GM23338 (cell line): ENCODE measurements around the gene ATP8A1. TPM values are rescaled to one million over a fixed set of nuclear protein-coding genes. Genes with fewer than 3 reads are reported as not detected.

Source experiments
- ATAC-seq: fragments of 200-7000 bp; cut with Tn5 transposase; 3 replicates; pipeline ENCODE4 v1.9.1; 2020
- DNase-seq: peaks from one replicate; pipeline ENCODE4 v3.0.0-alpha.2; 2015; ENCODE audit warnings: low spot score
- H2AFZ ChIP-seq: fragments of 200-600 bp; sonication (generic); 2 replicates; pipeline ENCODE4 v1.8.0; 2016; ENCODE audit warnings: antibody characterized with exemption, mild to moderate bottlenecking, moderate library complexity
- H3F3A ChIP-seq: fragments of 200-600 bp; sonication (generic); replicated peaks from 2 replicates; pipeline ENCODE4 v1.8.0; 2017; ENCODE audit warnings: antibody characterized with exemption, mixed run types, low read depth
- H3K27ac ChIP-seq: fragments of 200-600 bp; sonication (generic); 2 replicates; pipeline ENCODE4 v1.6.1; 2016; ENCODE audit warnings: low read depth
- H3K27me3 ChIP-seq: fragments of 200-600 bp; sonication (generic); 2 replicates; pipeline ENCODE4 v1.8.0; 2016; ENCODE audit warnings: mild to moderate bottlenecking, mixed run types, moderate library complexity; ENCODE audit not compliant: insufficient read depth
- H3K36me3 ChIP-seq: fragments of 200-600 bp; sonication (generic); 2 replicates; pipeline ENCODE4 v1.8.0; 2016; ENCODE audit warnings: mild to moderate bottlenecking; ENCODE audit not compliant: insufficient read depth
- H3K4me1 ChIP-seq: fragments of 200-600 bp; sonication (generic); 2 replicates; pipeline ENCODE4 v1.8.0; 2016; ENCODE audit warnings: mild to moderate bottlenecking, moderate library complexity; ENCODE audit not compliant: insufficient read depth
- H3K4me2 ChIP-seq: fragments of 200-600 bp; sonication (generic); 2 replicates; pipeline ENCODE4 v1.7.1; 2017; ENCODE audit warnings: mixed run types
- H3K4me3 ChIP-seq: fragments of 200-600 bp; sonication (generic); 2 replicates; pipeline ENCODE4 v1.6.1; 2016; ENCODE audit warnings: mixed run types
- H3K79me2 ChIP-seq: fragments of 200-600 bp; sonication (generic); replicated peaks from 2 replicates; pipeline ENCODE4 v1.8.0; 2017; ENCODE audit warnings: mild to moderate bottlenecking; ENCODE audit not compliant: insufficient read depth
- H3K9me2 ChIP-seq: fragments of 200-600 bp; sonication (generic); 2 replicates; pipeline ENCODE4 v1.8.0; 2017; ENCODE audit not compliant: insufficient read depth
- H4K20me1 ChIP-seq: fragments of 200-600 bp; sonication (generic); replicated peaks from 2 replicates; pipeline ENCODE4 v1.8.0; 2017; ENCODE audit warnings: mild to moderate bottlenecking; ENCODE audit not compliant: insufficient read depth
- H3K27ac Mint-ChIP-seq: 2 replicates; pipeline ENCODE4 v1.8.0; 2020; ENCODE audit warnings: inconsistent platforms, mild to moderate bottlenecking, moderate library complexity, mixed read lengths
- H3K27me3 Mint-ChIP-seq: 3 replicates; pipeline ENCODE4 v1.8.0; 2022; ENCODE audit warnings: low read depth, mild to moderate bottlenecking, moderate library complexity, mixed read lengths, inconsistent platforms; ENCODE audit not compliant: insufficient read depth, poor library complexity
- H3K36me3 Mint-ChIP-seq: 3 replicates; pipeline ENCODE4 v1.8.0; 2021; ENCODE audit warnings: low read depth, mild to moderate bottlenecking, inconsistent platforms, moderate library complexity, mixed read lengths
- H3K4me1 Mint-ChIP-seq: 3 replicates; pipeline ENCODE4 v1.8.0; 2020; ENCODE audit warnings: mild to moderate bottlenecking, inconsistent platforms, mixed read lengths
- H3K4me3 Mint-ChIP-seq: 3 replicates; pipeline ENCODE4 v1.8.0; 2021; ENCODE audit warnings: moderate library complexity, mild to moderate bottlenecking, inconsistent platforms, mixed read lengths
- H3K9me3 Mint-ChIP-seq: 3 replicates; pipeline ENCODE4 v1.8.0; 2020; ENCODE audit warnings: moderate library complexity, mild to moderate bottlenecking, inconsistent platforms, mixed read lengths
- CREB1 ChIP-seq: fragments of 250-450 bp; sonication (Bioruptor Pico); IDR thresholded peaks from 2 replicates; pipeline ENCODE4 v1.5.0; 2020; ENCODE audit warnings: low read depth, mild to moderate bottlenecking, moderate library complexity
- JUNB ChIP-seq: IDR thresholded peaks from one replicate; pipeline ENCODE4 v1.6.1; 2016; ENCODE audit warnings: antibody characterized with exemption; ENCODE audit not compliant: unreplicated experiment
- POLR2AphosphoS5 ChIP-seq: IDR thresholded peaks from 2 replicates; pipeline ENCODE4 v1.6.1; 2016; ENCODE audit warnings: antibody characterized with exemption, low read depth
- REST ChIP-seq: IDR thresholded peaks from one replicate; pipeline ENCODE4 v1.6.1; 2018; ENCODE audit warnings: antibody characterized with exemption; ENCODE audit not compliant: unreplicated experiment
- STAT1 ChIP-seq: IDR thresholded peaks from one replicate; pipeline ENCODE4 v1.6.1; 2016; ENCODE audit warnings: antibody characterized with exemption; ENCODE audit not compliant: unreplicated experiment
- ZNF114 ChIP-seq: fragments of 250-450 bp; sonication (Bioruptor Pico); IDR thresholded peaks from 2 replicates; pipeline ENCODE4 v1.5.0; 2020; ENCODE audit warnings: mild to moderate bottlenecking, moderate library complexity
- ZNF331 ChIP-seq: fragments of 250-450 bp; sonication (Bioruptor Pico); IDR thresholded peaks from 2 replicates; pipeline ENCODE4 v1.5.0; 2020; ENCODE audit warnings: low read depth, mild to moderate bottlenecking, moderate library complexity
- polyA plus RNA-seq: library from polyadenylated mRNA; unstranded; fragments of >200 nt; fragmentation: Nextera tagmentation; extraction: Ambion mirVana; gene quantifications from 2 replicates; pipeline ENCODE4 v1.2.1, GENCODE V29; 2016
- total RNA-seq: library from RNA; depleted of rRNA; stranded (reverse); fragments of >200 nt; shearing (Covaris generic); gene quantifications from 2 replicates; pipeline ENCODE4 v1.2.3, GENCODE V29; 2014
- TF ChIP-seq, protein P1 (sequence below): IDR thresholded peaks from 2 replicates; pipeline ENCODE4 v1.6.1; 2016; ENCODE audit warnings: antibody characterized with exemption

ATP8A1 gene
- total and polyA plus RNA-seq, 2 experiments from 2014 or later = 6.8 to 66.3 TPM

GRCh38 chr4:42616572-42616971 lies 40.3 kb downstream of the ATP8A1 start:
- H3K4me3 ChIP-seq = no peak overlapping the region
- DNase-seq (no peak), ATAC-seq (no peak)
- Mint-ChIP-seq H3K4me3 (no peak overlapping the region), H3K27ac (no peak overlapping the region; the same call in 1 of the 2 replicates), H3K4me1 (peaks cover 2% of the 10 kb centered on the region; the same call in 1 of the 3 replicates), H3K36me3 (no peaks in the 10 kb centered on the region; the same call in 2 of the 3 replicates), H3K27me3 (no peaks in the 10 kb centered on the region), H3K9me3 (no peaks in the 10 kb centered on the region; the same call in 2 of the 3 replicates)
- no peaks in the 10 kb centered on the region for H3K4me1 ChIP-seq
- H3F3A ChIP-seq = no peaks in the 10 kb centered on the region
- no peaks in the 10 kb centered on the region for H4K20me1 ChIP-seq
- H3K79me2 ChIP-seq = no peaks in the 10 kb centered on the region
- H3K36me3 ChIP-seq = no peaks in the 10 kb centered on the region
- no peak overlapping the region for H2AFZ ChIP-seq
- H3K9me2 ChIP-seq = no peaks in the 10 kb centered on the region
- TF ChIP-seq JUNB (no peak), CREB1 (CRISPR knock-in tag) (no peak), POLR2AphosphoS5 (no peak), ZNF114 (CRISPR knock-in tag) (no peak), REST (no peak), STAT1 (no peak)
- TF ChIP-seq, protein P1, sequence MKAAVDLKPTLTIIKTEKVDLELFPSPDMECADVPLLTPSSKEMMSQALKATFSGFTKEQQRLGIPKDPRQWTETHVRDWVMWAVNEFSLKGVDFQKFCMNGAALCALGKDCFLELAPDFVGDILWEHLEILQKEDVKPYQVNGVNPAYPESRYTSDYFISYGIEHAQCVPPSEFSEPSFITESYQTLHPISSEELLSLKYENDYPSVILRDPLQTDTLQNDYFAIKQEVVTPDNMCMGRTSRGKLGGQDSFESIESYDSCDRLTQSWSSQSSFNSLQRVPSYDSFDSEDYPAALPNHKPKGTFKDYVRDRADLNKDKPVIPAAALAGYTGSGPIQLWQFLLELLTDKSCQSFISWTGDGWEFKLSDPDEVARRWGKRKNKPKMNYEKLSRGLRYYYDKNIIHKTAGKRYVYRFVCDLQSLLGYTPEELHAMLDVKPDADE = no peak
- H3K27ac ChIP-seq = no peak overlapping the region
- no peak overlapping the region for H3K4me2 ChIP-seq
- no peaks in the 10 kb centered on the region for H3K27me3 ChIP-seq

DNA sequence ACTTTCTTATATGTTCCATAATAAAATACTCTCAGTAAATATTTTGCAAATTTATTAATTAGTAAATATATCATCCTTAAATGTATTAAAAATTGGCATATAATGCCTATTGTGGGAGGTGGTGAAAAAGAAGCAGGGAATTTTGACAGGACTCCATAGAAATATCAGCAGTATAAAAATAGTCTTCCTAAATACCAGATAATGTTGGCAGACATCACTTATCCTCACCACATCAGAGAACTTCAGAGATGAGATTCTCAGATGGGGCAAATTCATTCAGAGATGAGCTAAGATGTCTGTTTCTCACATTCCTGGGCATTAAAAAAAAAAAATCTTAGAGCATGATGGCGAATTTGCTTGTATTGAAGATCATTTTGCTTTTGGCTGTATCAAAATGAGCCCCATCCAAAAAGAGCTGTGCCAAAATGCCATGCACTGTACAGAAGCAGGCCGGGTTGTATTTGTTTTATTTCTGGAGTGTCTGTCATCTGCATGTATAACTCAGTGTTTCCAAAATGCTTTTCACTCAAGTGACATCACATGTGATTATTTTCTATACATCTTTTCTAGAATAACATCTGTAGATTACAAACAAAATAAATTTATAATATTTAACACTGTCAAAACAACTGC lies 41.7 kb downstream of the ATP8A1 start:
- Mint-ChIP-seq H3K27me3 (no peaks in the 10 kb centered on the region), H3K27ac (no peak overlapping the region), H3K9me3 (no peaks in the 10 kb centered on the region; the same call in 2 of the 3 replicates), H3K36me3 (no peaks in the 10 kb centered on the region; the same call in 1 of the 3 replicates), H3K4me3 (no peak overlapping the region), H3K4me1 (peaks cover 4% of the 10 kb centered on the region; the same call in 2 of the 3 replicates)
- H2AFZ ChIP-seq = no peak overlapping the region
- no peaks in the 10 kb centered on the region for H3K4me1 ChIP-seq
- H3K4me3 ChIP-seq = no peak overlapping the region
- H3K36me3 ChIP-seq = no peaks in the 10 kb centered on the region; the same call in 1 of the 2 replicates
- no peak for ATAC-seq
- H3F3A ChIP-seq = no peaks in the 10 kb centered on the region
- no peaks in the 10 kb centered on the region for H3K9me2 ChIP-seq
- no peak overlapping the region for H3K4me2 ChIP-seq
- no peaks in the 10 kb centered on the region for H4K20me1 ChIP-seq
- no peak overlapping the region for H3K27ac ChIP-seq
- no peaks in the 10 kb centered on the region for H3K79me2 ChIP-seq
- no peaks in the 10 kb centered on the region for H3K27me3 ChIP-seq
- no peak for DNase-seq
- TF ChIP-seq ZNF331 (CRISPR knock-in tag) (no peak), REST (no peak)
